Measurements from ENCODE around the gene EIF3B. TPM values are rescaled to one million over a fixed set of nuclear protein-coding genes. Genes with fewer than 3 reads are reported as not detected.

EIF3B gene
- total and polyA plus RNA-seq, 3 experiments from 2014 or later = 129 to 293 (median 284) TPM

GRCh38 chr7:2359610-2360009, 5.0 kb downstream of the EIF3B start:
- ChIA-PET POLR2A (interaction anchor here (0.6 kb wide), 1 partner anchor 104 kb away, joined by 21 read pairs; no protein-coding TSS in a partner anchor), CTCF (interaction anchor here (2.6 kb wide), 1 partner anchor 12 kb away, joined by 8 read pairs; no protein-coding TSS in a partner anchor)
- no peaks in the 10 kb centered on the region for H3K27me3 Mint-ChIP-seq
- H3K27ac Mint-ChIP-seq = peak overlapping the region in 3 of 8 donors; percentile 61 to 82 (median 71)
- Histone ChIP-seq H3K4me1 (ENCODE audit: insufficient read depth, low read length) (peaks cover 45% of the 10 kb centered on the region), H3K9me3 (ENCODE audit: low read length) (no peaks in the 10 kb centered on the region), H3K27ac (ENCODE audit: low read depth, low read length) (no peak overlapping the region), H3K4me3 (ENCODE audit: low read length) (no peak overlapping the region), H3K36me3 (ENCODE audit: insufficient read depth, low read length) (peaks cover 44% of the 10 kb centered on the region), H3K27me3 (ENCODE audit: insufficient read depth, low read length, poor library complexity, severe bottlenecking) (no peaks in the 10 kb centered on the region)
- H3K36me3 Mint-ChIP-seq = peaks cover 10 to 72% (median 20%) of the 10 kb centered on the region in 3 donors
- peaks cover 35 to 51% (median 41%) of the 10 kb centered on the region in 3 donors for H3K4me1 Mint-ChIP-seq
- no peak for DNase-seq
- H3K9me3 Mint-ChIP-seq = no peaks in the 10 kb centered on the region
- H3K4me3 Mint-ChIP-seq = peak overlapping the region in 3 of 7 donors; percentile 25 to 85 (median 48)

- H3K4me3 Mint-ChIP-seq = peak overlapping the region in 1 of 7 donors; percentile 23
- Histone ChIP-seq H3K36me3 (ENCODE audit: insufficient read depth, low read length) (peaks cover 52% of the 10 kb centered on the region), H3K27me3 (ENCODE audit: insufficient read depth, low read length, poor library complexity, severe bottlenecking) (no peaks in the 10 kb centered on the region), H3K27ac (ENCODE audit: low read depth, low read length) (no peak overlapping the region), H3K4me3 (ENCODE audit: low read length) (no peak overlapping the region), H3K4me1 (ENCODE audit: insufficient read depth, low read length) (peaks cover 41% of the 10 kb centered on the region), H3K9me3 (ENCODE audit: low read length) (no peaks in the 10 kb centered on the region)
- no peaks in the 10 kb centered on the region for H3K27me3 Mint-ChIP-seq
- no peak for DNase-seq
- ChIA-PET POLR2A (interaction anchor here (0.6 kb wide), 1 partner anchor 46 kb away, joined by 4 read pairs; no protein-coding TSS in a partner anchor), CTCF (interaction anchor here (1.0 kb wide), 1 partner anchor 71 kb away, joined by 3 read pairs; no protein-coding TSS in a partner anchor)
- peaks cover 16 to 80% (median 26%) of the 10 kb centered on the region in 3 donors for H3K36me3 Mint-ChIP-seq
- H3K27ac Mint-ChIP-seq = peak overlapping the region in 1 of 8 donors; percentile 50
- no peaks in the 10 kb centered on the region for H3K9me3 Mint-ChIP-seq
- peaks cover 34 to 46% (median 39%) of the 10 kb centered on the region in 3 donors for H3K4me1 Mint-ChIP-seq
These were observed 6.2 kb downstream of the EIF3B start for GRCh38 chr7:2360796-2361195.

- CTCF ChIA-PET = no interaction called here
- no peak overlapping the region for H3K4me3 Mint-ChIP-seq
- H3K27ac ChIP-seq (ENCODE audit: low read depth, low read length) = no peak overlapping the region
These were observed 7.9 kb downstream of the EIF3B start for GRCh38 chr7:2362385-2363088.

GRCh38 chr7:2369139-2369538, 14.5 kb downstream of the EIF3B start:
- H3K4me3 Mint-ChIP-seq = no peak overlapping the region
- H3K4me3 ChIP-seq (ENCODE audit: low read length) = no peak overlapping the region
- H3K36me3 Mint-ChIP-seq = peaks cover 26 to 93% (median 30%) of the 10 kb centered on the region in 3 donors
- peak overlapping the region in 1 of 8 donors; percentile 43 for H3K27ac Mint-ChIP-seq
- no peaks in the 10 kb centered on the region for H3K4me1 ChIP-seq (ENCODE audit: insufficient read depth, low read length)
- H3K4me1 Mint-ChIP-seq = peaks cover 0 to 2% (median 0%) of the 10 kb centered on the region in 3 donors
- H3K36me3 ChIP-seq (ENCODE audit: insufficient read depth, low read length) = peaks cover 79% of the 10 kb centered on the region
- ChIA-PET CTCF (no interaction called here), POLR2A (interaction anchor here (0.6 to 0.7 kb wide), 2 partner anchors 11 to 172 kb away, joined by 5 to 8 read pairs; no protein-coding TSS in a partner anchor)
- H3K27me3 Mint-ChIP-seq = peaks cover 0 to 2% of the 10 kb centered on the region in 2 donors
- no peaks in the 10 kb centered on the region for H3K9me3 ChIP-seq (ENCODE audit: low read length)
- DNase-seq = no peak
- no peak overlapping the region for H3K27ac ChIP-seq (ENCODE audit: low read depth, low read length)
- H3K27me3 ChIP-seq (ENCODE audit: insufficient read depth, low read length, poor library complexity, severe bottlenecking) = no peaks in the 10 kb centered on the region
- H3K9me3 Mint-ChIP-seq = no peaks in the 10 kb centered on the region

More at GRCh38 chr7:2362385-2363088, 7.9 kb downstream of the EIF3B start:
- Histone ChIP-seq H3K9me3 (ENCODE audit: low read length) (no peaks in the 10 kb centered on the region), H3K4me3 (ENCODE audit: low read length) (no peak overlapping the region), H3K27me3 (ENCODE audit: insufficient read depth, low read length, poor library complexity, severe bottlenecking) (no peaks in the 10 kb centered on the region), H3K4me1 (ENCODE audit: insufficient read depth, low read length) (peaks cover 24% of the 10 kb centered on the region), H3K36me3 (ENCODE audit: insufficient read depth, low read length) (peaks cover 63% of the 10 kb centered on the region)
- Mint-ChIP-seq H3K27me3 (no peaks in the 10 kb centered on the region), H3K36me3 (peaks cover 13 to 86% (median 33%) of the 10 kb centered on the region in 3 donors), H3K4me1 (peaks cover 22 to 32% (median 25%) of the 10 kb centered on the region in 3 donors), H3K9me3 (no peaks in the 10 kb centered on the region), H3K27ac (no peak overlapping the region)
- DNase-seq = no peak
- POLR2A ChIA-PET = no interaction called here

GRCh38 chr7:2371329-2371728, 16.7 kb downstream of the EIF3B start:
- Mint-ChIP-seq H3K9me3 (no peaks in the 10 kb centered on the region), H3K4me3 (no peak overlapping the region), H3K4me1 (peaks cover 0 to 3% (median 0%) of the 10 kb centered on the region in 3 donors), H3K27ac (no peak overlapping the region), H3K36me3 (peaks cover 16 to 93% (median 26%) of the 10 kb centered on the region in 3 donors), H3K27me3 (peaks cover 0 to 2% of the 10 kb centered on the region in 2 donors)
- Histone ChIP-seq H3K27ac (ENCODE audit: low read depth, low read length) (no peak overlapping the region), H3K4me1 (ENCODE audit: insufficient read depth, low read length) (no peaks in the 10 kb centered on the region), H3K36me3 (ENCODE audit: insufficient read depth, low read length) (peaks cover 83% of the 10 kb centered on the region), H3K4me3 (ENCODE audit: low read length) (no peak overlapping the region), H3K27me3 (ENCODE audit: insufficient read depth, low read length, poor library complexity, severe bottlenecking) (no peaks in the 10 kb centered on the region), H3K9me3 (ENCODE audit: low read length) (no peaks in the 10 kb centered on the region)
- ChIA-PET POLR2A (no interaction called here), CTCF (no interaction called here)
- DNase-seq = no peak

- no peaks in the 10 kb centered on the region for H3K9me3 Mint-ChIP-seq
- Histone ChIP-seq H3K36me3 (ENCODE audit: insufficient read depth, low read length) (peaks cover 79% of the 10 kb centered on the region), H3K4me1 (ENCODE audit: insufficient read depth, low read length) (no peaks in the 10 kb centered on the region), H3K27ac (ENCODE audit: low read depth, low read length) (no peak overlapping the region), H3K27me3 (ENCODE audit: insufficient read depth, low read length, poor library complexity, severe bottlenecking) (no peaks in the 10 kb centered on the region), H3K4me3 (ENCODE audit: low read length) (no peak overlapping the region), H3K9me3 (ENCODE audit: low read length) (no peaks in the 10 kb centered on the region)
- POLR2A ChIA-PET = no interaction called here
- H3K27ac Mint-ChIP-seq = no peak overlapping the region
- CTCF ChIA-PET = interaction anchor here (1.1 kb wide), 1 partner anchor 40 kb away, joined by 3 read pairs; no protein-coding TSS in a partner anchor
- peaks cover 0 to 3% of the 10 kb centered on the region in 2 donors for H3K27me3 Mint-ChIP-seq
- peaks cover 0 to 8% (median 7%) of the 10 kb centered on the region in 3 donors for H3K4me1 Mint-ChIP-seq
- DNase-seq = no peak
- peaks cover 16 to 90% (median 21%) of the 10 kb centered on the region in 3 donors for H3K36me3 Mint-ChIP-seq
- H3K4me3 Mint-ChIP-seq = no peak overlapping the region
These were observed 18.1 kb downstream of the EIF3B start for GRCh38 chr7:2372724-2373123.

- H3K4me3 ChIP-seq (ENCODE audit: low read length) = no peak overlapping the region
- no peak overlapping the region for H3K27ac Mint-ChIP-seq
- no peaks in the 10 kb centered on the region for H3K9me3 Mint-ChIP-seq
- peaks cover 0 to 3% of the 10 kb centered on the region in 2 donors for H3K27me3 Mint-ChIP-seq
- no peaks in the 10 kb centered on the region for H3K9me3 ChIP-seq (ENCODE audit: low read length)
- CTCF ChIA-PET = interaction anchor here (1.1 kb wide), 1 partner anchor 40 kb away, joined by 3 read pairs; no protein-coding TSS in a partner anchor
- DNase-seq = no peak
- peaks cover 79% of the 10 kb centered on the region for H3K36me3 ChIP-seq (ENCODE audit: insufficient read depth, low read length)
- H3K4me3 Mint-ChIP-seq = no peak overlapping the region
- H3K4me1 Mint-ChIP-seq = peaks cover 0 to 8% (median 8%) of the 10 kb centered on the region in 3 donors
- POLR2A ChIA-PET = no interaction called here
- no peaks in the 10 kb centered on the region for H3K4me1 ChIP-seq (ENCODE audit: insufficient read depth, low read length)
- no peak overlapping the region for H3K27ac ChIP-seq (ENCODE audit: low read depth, low read length)
- H3K27me3 ChIP-seq (ENCODE audit: insufficient read depth, low read length, poor library complexity, severe bottlenecking) = no peaks in the 10 kb centered on the region
- H3K36me3 Mint-ChIP-seq = peaks cover 16 to 89% (median 23%) of the 10 kb centered on the region in 3 donors
These were observed 18.5 kb downstream of the EIF3B start for GRCh38 chr7:2373124-2373556.

- POLR2A ChIA-PET = no interaction called here
- CTCF ChIA-PET = interaction anchor here (1.1 kb wide), 1 partner anchor 41 kb away, joined by 3 read pairs; no protein-coding TSS in a partner anchor
These were observed 19.0 kb downstream of the EIF3B start for GRCh38 chr7:2373646-2374045.

More at GRCh38 chr7:2373646-2374045, 19.0 kb downstream of the EIF3B start:
- Histone ChIP-seq H3K36me3 (ENCODE audit: insufficient read depth, low read length) (peaks cover 75% of the 10 kb centered on the region), H3K27ac (ENCODE audit: low read depth, low read length) (no peak overlapping the region), H3K9me3 (ENCODE audit: low read length) (no peaks in the 10 kb centered on the region), H3K4me1 (ENCODE audit: insufficient read depth, low read length) (no peaks in the 10 kb centered on the region), H3K4me3 (ENCODE audit: low read length) (no peak overlapping the region), H3K27me3 (ENCODE audit: insufficient read depth, low read length, poor library complexity, severe bottlenecking) (no peaks in the 10 kb centered on the region)
- H3K27ac Mint-ChIP-seq = no peak overlapping the region
- peaks cover 13 to 89% (median 26%) of the 10 kb centered on the region in 3 donors for H3K36me3 Mint-ChIP-seq
- no peak overlapping the region for H3K4me3 Mint-ChIP-seq
- peaks cover 0 to 11% (median 8%) of the 10 kb centered on the region in 3 donors for H3K4me1 Mint-ChIP-seq
- no peak for DNase-seq
- peaks cover 0 to 3% of the 10 kb centered on the region in 2 donors for H3K27me3 Mint-ChIP-seq
- H3K9me3 Mint-ChIP-seq = no peaks in the 10 kb centered on the region
